Left renal pelvis (tissue), 4 donors: Measurements from ENCODE around the gene SIX1. TPM values are rescaled to one million over a fixed set of nuclear protein-coding genes. Genes with fewer than 3 reads are reported as not detected.

Source experiments
- DNase-seq, 4 donors: peaks; one replicate each; pipeline ENCODE4 v3.0.0-alpha.2; 2013; ENCODE audit warnings: low read depth in 4 of 4, low spot score in 3 of 4
- polyA plus RNA-seq, 4 donors: library from polyadenylated mRNA; unstranded; fragments of 120-200 nt; gene quantifications; one replicate each; pipeline ENCODE4 v1.2.1, GENCODE V29; 2013; ENCODE audit not compliant: insufficient read length in 4 of 4

Gene SIX1
- polyA plus RNA-seq, 4 donors, result 9.2 to 13.4 (median 11.9) TPM

DNA sequence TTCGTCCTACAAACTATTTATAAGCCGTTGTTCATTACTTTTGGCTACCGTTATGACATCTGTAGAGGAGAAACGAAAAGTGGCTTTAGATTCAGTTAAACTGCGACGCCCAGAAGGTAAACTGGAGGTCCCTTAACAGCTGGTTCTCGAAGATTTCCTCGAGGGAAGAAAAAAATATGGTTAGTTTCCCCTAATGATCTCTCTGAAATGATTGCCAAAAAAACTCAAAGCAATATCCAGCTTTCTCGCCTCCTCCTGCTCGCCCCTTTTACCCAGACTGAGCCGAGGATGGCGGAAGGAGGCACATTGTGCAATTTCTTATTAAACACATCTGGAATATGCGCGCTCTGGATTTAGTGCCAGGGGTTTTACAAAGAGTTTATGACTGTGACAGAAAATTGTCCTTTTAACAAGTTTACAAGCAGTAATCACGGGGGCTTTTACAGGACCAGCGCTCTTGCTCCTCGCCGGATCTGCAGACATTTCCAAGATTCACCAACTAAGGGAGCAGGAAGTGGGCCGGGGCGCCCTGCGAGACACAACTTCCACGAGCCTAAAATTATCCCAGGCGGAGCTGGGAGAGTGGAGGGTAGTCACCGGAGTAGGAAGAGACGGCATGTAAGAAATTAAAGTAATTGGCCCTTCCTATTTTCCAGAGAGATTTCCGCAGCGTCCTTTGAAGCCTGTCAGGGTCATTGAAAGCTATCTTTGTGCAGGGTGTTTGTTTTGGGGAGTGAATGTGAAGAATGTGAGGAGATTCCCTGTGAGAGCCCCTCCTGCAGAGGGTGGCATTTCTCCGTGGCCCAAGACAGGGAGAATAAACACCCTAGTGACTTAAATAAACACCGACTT, 5.6 kb downstream of the SIX1 start:
- DNase-seq, result no peak

DNA sequence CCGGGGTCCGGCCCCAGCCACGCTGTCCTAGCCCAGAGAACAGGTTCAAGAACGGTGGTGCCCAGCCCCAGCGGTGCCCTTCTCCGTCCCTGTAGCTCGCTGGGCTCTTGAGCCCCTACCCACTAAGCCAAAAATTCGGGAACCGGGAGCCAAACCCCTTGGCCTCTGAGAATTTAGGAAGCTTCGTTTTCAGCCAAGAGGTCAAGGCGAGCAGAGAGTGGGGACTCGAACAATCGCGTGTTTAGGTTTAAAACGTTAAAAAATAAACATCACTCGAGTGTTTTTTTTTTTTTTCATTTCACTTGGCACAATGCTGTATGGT, 6.2 kb downstream of the SIX1 start:
- DNase-seq, result no peak

DNA sequence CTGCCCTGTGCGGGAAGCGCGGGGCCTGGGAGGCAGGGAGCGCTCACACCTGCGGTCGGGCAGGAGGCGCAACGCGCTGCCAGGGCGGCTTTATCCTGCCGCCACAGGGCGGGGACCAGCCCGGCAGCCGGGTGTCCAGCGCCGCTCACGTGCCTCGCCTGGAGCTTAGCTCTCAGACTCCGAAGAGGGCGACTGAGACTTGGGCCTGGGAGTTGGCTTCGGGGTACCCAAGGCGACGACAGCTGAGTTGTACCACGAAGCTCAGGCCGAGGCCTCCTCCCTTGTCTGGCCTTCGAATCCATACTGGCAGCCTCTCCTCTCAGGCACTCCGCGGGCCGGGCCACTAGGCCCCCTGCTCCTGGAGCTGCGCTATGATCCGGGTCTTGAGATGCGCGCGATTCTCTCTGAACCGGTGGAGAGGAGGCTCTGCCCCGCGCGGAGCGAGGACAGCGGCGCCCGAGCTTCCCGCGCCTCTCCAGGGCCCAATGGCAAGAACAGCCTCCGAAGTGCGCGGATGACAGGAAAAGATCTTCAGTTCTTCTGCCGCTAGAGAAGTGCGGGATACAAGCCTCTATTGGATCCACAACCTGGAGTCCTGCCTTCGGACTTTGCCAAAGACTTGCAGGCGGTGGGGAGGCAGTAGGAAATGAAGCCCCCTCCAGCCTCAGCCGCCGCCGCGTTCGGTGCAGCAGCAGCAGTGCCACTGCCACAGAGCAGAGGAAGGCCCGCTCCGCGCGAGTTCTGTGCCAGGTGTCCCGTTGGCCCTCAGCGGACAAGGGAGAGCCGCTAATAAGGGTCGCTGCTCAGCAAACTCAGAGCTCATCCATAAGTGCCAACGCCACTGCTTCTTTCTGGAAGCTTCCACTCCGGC, 6.8 kb downstream of the SIX1 start:
- no peak for DNase-seq

DNA sequence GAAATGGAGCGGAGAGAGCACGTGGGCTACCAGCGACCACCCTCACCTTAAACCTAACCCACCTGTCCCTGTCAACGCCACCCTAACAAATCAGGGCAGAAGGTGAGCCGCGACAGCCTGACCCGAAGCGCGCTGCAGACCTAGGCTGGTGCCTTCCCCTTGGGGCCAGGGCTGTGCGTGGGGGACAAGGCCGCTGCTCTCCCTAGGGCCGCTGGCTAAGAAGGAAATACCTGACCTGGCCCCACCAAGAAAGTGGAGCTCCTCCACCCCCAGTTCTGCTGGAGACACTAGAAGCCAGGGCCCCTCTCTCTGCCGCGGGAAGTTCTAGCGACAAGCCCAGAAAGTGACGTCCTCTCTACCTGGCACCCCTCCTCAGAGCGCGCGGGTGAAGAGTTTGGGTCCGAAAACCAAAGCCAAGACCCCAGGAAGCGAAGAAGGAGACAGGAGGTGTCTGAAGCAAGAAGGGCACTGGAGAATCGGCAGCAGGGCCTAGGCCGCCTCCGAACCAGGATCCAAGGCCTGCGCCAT, 7.5 kb downstream of the SIX1 start:
- no peak for DNase-seq

DNA sequence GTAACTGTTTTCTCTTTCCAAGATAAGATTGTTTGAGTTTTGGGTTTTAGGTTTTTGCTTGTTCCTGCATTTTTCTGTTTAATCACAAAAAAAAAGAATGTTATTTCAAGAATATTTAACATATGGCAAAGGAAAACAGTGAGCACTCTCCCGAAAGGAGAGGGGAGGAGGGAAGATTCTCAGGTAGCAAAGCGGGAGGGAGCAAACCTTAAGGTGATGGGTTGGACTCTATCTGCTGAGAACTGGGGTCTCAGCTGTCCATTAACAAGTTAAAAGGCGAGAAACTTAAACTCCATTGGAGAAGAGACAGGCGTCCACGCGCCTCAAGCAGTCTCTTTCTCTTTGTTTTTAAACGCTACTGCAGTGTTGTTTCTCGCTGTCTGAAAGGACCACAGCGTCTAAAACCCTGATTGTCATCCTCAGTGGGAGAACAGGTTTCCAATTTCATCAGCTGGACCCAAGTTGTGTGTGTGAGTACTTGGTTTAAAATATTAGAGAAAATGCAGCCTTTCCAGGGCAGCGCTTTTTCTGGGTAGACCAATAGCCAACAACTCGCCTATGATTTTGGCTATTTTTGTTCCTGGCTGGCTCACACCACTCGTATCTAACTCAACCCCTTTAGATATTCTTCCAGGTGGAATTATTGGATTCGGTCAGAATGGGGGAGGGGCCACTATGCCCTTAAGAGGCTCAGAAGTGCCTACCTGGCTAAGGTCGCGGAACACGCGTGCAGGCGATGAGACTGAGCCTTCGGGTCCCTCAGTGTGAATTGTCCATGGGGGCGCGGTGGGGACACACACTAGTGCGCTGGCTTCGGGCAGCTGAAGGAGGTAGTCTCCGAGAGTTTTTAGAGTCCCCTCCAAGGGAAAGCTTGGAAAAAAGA, 8.2 kb downstream of the SIX1 start:
- DNase-seq, result no peak

DNA sequence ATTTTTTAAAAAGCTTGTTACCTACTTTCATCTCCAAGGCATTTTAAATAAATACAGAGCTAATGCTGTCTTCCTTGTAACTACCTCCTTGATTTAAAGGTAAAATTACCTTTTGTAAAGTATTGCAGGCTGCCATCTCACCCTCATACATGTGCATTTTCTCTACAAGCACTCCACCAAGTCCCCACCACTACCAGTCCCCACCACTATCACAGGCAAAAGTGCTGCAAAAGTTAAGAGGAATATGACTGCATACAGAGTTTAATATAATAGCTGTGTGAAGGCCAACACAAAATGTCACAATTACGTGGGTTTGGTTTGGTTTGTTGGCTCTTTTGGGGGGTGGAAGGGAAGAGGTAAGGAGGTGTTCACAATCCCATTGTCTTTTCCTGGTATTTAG, 9.6 kb downstream of the SIX1 start:
- no peak for DNase-seq

DNA sequence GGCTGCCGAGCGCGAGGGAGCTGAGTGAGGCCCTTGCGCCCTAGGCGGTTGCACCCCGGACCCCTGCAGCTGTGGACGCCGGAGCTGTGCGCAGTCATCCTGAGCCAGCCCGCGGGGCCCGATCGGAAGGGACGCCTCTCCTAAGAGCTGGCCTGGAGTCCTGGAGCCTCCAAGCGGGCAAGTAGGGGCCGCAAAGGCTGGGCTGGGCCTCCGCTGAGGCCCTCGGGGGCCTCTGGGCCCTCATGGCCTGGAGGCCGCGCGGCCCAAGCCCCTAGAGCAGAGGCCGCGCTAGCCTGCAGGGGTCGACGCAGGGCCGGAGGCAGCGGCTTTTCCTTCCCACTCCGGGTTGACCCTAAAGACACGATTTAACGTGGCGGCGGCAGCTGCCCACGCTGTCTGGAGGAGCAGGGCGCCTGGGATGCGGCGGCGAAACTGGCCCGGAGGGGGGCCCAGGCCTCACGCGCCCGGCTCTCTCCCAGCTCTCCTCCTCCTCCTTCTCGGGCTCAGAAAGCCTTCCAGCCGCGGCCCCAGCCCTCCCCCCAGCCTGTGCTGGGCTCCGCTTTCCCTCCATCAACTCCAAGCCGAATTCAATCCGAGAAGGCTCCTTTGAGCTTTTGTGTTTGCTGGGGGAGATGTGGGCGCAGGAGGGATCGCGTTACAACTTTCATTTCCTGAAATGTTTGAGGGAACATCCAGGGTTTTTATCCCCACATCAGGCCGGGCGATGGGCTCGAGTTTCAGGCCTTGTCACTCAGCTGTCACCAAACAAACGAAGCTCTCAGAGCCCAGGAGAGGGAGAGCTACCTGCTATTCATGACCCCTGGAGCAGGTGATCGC, 11.6 kb downstream of the SIX1 start:
- DNase-seq, result no peak

DNA sequence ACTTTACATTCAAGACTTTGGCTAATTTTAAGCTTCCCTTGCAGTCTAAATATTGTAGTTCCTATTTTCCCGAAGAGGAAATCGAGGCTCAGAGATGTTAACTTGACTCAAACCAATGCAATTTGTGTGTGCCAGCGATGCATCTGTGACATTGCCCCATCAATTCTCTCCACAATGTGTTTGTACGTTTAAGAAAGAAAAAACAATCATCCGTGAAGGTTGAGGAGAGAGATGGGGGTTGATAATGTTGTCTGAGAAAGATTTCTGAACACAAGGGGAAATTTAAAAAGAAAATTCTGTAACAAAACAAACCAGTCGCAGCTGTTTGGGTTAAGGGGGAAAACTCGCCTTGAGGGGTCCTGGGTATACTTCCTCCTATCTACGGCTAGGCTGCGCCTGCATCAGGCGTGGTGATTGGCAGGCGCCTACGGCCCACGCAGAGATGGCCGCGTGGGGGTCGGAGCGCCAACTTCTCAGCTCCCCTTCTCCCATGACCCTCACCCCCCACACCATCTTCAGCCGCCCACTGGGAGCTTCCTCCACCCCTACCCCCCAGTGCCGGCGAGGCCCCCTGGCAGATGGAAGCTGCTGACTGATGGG, 12.3 kb downstream of the SIX1 start:
- no peak for DNase-seq

DNA sequence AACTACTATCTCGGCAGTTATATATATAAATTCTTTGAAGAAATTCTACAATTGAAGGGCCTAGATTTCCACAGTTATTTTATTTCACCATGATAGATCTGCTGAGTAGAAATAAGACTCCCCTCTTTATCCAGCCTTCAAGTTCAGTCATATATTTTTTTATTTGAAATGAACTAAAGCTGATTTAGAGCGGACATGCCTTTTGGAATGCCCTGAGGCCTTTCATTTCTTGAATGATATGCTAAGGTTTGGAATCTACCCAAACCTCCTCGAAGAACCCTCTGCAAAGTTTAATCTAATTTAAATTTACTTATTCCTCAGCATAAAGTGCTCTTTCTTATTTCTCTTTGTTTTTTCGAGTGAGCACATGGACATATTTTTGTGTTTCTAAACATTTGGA, 15.1 kb downstream of the SIX1 start:
- no peak for DNase-seq

DNA sequence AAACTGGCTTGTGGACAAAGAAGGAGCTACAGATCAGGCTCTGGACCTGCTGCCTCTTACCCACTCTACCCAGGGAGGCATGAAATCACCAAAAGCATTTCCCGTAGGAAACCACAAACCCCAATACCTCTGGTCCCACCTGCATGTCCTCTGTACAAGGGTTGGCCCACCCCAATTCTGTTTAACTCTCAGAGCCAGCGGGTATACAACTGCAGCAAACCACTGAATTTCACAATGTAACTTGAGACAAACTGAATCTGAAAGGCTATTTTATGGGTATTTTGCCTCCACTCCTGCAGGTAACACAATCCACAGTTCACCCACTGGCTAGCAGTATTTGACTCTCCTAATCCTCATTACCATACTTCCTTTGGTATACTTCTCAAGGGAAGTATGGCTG, 16.5 kb downstream of the SIX1 start:
- DNase-seq, result no peak

DNA sequence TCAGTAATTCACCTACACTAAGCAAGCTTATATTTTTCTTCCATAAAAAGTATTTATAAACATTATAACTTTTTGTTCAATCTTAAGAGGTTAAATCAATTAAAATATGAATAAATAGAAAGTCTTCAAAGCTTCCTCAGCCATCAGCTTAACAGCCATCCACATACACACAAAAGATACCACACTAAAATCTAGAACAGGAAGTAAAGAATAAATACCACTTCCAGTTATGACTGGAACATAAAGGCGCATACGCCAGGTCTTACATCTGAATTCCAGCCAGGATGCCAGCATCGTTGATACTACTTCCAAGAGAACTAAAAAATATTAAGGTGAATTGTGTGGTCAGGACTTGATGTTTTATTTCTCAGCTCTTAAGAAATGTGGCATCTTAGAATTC, 17.0 kb downstream of the SIX1 start:
- DNase-seq, result no peak

DNA sequence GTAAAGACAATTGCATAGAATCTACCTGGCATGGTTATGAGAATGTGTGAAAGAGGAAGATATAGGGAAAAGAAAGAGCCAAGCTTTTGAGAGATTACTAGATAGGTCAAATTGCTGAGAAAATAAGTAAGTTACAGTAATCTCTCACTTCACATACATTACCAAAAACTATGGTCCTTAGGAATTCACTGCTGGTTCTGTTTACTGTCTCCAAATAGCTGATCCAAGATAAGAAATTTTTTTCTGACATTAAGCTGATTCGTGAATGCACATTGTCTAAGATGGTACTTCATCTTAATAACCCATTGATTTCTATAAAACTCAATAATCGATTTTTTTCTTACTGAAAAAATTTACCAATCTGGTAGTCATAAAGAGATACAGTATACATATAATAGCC, 17.4 kb downstream of the SIX1 start:
- DNase-seq, result no peak

DNA sequence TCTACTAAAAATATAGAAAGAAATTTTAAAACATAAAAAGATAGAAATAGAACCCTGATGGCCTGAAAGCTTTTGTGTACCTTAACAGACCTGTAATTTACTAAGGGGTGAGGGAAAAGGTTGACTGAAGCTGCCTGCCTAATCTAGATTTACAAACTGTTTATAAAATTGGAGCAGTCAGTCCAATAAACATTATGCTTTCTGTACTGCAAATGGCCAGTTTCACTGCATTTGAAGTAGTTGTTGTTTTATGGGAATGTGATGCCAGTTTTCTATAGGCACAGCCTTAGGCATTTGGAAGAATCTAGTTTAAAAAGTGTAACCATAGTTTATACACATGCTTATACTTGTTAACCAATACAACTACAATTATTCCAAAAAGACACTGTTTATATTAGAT, 19.1 kb downstream of the SIX1 start:
- no peak for DNase-seq

DNA sequence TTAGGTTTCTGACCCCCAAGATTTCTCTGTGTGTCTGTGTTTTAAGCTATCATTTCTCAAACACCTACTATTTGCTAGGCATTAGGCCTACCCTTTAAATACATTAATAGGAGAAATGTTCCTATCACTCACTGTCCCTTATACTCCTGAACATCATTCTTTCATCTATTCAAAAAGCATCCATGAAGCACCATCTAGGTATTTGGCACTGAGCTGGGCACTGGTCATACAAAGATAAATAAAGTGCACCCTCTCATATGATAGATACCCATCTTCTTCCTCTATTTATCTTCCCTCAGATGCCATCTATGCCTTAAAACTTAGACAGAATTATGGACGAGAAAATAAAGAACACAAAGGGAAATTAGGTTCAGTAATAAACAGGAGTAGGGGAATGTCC, 20.4 kb downstream of the SIX1 start:
- DNase-seq, result no peak

DNA sequence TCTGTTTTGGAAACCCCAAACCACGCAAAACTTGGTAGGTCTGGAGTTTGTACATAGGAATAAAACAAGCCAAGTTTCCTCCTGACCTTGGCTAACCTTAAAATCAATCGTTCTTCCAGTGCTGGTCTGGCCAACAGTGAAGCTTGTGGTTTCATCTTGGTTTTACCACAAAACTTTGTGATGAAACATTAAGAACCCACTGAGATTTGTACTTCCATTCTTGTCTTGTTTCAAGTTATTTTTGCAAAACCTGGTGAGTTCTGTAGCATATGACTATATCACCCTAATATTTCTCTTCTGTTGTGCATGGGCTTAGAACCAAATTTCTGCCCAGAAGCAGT, 26.4 kb downstream of the SIX1 start:
- DNase-seq, result no peak

DNA sequence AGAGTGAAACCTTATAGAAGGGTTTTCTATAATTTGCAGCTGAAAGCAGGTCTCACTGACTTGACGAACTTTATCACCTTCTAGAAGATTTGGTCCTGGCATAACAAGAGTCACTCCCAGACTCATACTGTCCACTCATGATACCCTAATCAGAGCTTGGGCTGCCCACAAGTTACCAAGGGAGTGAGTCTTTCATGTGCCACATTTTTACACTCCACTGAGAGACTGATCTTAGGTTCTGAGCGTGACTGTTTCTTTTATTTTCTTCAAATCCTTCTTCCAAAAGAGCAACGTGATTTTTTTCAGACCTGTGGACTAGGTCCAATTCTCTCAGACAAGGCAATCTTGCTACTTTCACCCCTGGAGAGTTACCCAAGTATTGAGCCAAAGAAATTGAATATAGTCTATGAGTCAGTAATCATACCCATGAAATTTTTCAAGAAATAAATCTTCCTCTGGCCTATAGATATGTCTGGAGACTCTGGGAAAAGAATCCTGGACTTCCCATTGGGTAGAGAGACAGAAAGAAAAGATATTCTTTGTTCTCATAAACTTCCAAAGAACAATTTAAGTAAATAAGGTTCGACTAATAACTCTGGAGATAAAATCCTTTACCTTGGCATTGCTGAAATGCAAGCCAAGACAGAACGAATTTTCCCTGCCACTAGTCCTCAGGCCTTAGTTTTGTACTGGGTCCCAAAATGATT, 26.9 kb downstream of the SIX1 start:
- no peak for DNase-seq

DNA sequence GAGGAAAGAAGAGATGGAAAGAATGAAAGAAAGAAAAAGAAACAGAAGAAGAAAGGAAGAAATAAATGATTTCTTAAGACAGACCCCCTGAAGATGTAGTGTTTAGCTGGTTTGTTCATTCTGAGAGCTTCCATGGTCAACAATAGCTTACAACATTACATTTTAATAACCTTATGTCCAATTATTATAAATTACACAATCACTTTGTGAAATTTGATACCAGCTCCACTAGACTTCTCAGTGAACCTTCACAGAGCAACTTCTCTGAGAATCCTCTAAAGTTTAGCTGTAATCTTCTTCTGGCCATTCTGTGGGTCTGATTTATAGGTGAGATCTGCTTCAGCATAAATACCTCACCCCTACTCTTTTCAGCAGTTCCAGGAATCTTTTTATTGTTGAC, 27.9 kb downstream of the SIX1 start:
- DNase-seq, result no peak

DNA sequence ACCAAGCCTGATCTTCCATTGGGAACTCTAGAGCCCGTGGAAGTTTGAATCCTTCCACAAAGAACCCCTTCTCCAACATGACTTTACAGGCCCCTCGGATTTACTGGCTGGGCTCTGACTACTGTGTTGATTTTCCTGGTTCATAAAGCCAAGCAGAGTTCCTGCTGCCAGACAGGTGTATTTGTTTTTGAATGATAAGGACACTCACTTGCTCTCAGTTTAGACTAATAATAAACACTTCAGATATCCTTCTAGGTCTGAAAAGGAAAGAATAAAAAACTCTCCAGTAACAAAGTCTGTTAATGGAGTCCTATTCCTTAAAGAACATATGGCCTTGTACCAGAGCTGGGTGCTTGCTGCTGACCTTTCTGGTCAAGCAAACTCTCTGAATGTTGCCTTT, 31.0 kb downstream of the SIX1 start:
- no peak for DNase-seq

DNA sequence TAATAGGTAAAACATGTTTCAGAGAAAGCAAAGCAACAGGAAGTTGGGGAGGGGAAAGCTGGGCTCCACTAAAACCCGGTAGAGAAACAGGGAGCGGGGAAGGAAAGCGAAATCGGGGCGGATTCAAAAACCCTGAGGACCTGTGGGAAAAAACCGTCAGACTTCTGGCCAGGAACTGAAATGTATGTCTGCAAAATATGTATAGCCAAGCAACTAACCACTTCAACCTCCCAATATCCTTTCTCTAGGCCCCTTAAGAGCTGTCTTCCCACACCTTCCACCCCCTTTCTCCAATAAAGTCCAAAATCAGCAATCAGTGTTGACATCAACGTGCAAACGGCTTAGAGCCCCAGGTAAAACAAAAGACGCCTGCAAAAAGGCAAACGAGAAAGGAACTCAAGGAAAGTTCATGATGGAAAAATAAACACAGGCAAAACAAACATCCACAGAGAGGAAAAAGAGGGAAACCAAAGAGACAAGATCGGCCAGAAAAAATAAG, 32.8 kb downstream of the SIX1 start:
- DNase-seq, result no peak
